ENCODE measurements around the gene PREB.

- no peak for TF ChIP-seq CTCF (IDR thresholded peaks at IDR 0.05)
- no peak for TF ChIP-seq ZFX (IDR thresholded peaks at IDR 0.05; ENCODE audit: borderline replicate concordance)
Measured at GRCh38 chr2:27122791-27123190, 11.6 kb downstream of the PREB start.

All from 22Rv1 (cell line).